Measurements from ENCODE around the gene ATRIP.

ATRIP gene

DNA sequence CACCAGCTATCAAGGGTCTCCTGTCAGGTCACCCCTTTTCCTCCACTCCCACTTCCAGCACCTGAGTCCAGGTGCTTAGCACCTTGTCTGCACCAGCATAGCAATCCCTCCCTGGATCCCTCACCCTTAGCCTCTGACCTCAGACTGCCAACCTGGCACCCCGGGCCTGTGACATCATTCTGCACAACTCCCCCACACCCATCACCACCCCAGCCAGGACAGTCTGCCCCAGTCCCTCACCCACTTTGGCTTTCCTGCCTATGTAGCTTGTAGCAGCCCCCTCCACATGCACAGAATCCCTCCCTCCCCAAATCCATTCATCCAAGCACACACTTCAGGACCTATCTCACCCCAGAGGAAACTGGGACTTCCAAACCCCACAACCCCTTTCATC is 15.8 kb upstream of the ATRIP start:
- TF ChIP-seq EZH2phosphoT487 (IDR thresholded peaks at IDR 0.05; ENCODE audit: borderline replicate concordance, low read length) (no peak), CTCF (IDR thresholded peaks at IDR 0.05; ENCODE audit: low read depth, low read length, poor library complexity, severe bottlenecking) (no peak)
- no peak overlapping the region for H3K4me3 ChIP-seq (ENCODE audit: low read length)
- no peak overlapping the region for H3K27ac ChIP-seq (ENCODE audit: low read depth, low read length)
- H3K79me2 ChIP-seq (ENCODE audit: control insufficient read depth, low read length): peaks cover 10% of the 10 kb centered on the region
- H3K9me3 ChIP-seq (ENCODE audit: control insufficient read depth, insufficient read depth, low read length): no peaks in the 10 kb centered on the region
- no peaks in the 10 kb centered on the region for H3K9me2 ChIP-seq (replicated peaks; ENCODE audit: control insufficient read depth, low read length)
- H3K4me2 ChIP-seq (ENCODE audit: low read length): no peak overlapping the region
- H3K27me3 ChIP-seq (ENCODE audit: control insufficient read depth, low read length): peaks cover 16% of the 10 kb centered on the region
- H3K36me3 ChIP-seq (ENCODE audit: control insufficient read depth, low read length): peaks cover 37% of the 10 kb centered on the region
- no peaks in the 10 kb centered on the region for H4K20me1 ChIP-seq (ENCODE audit: control insufficient read depth, insufficient read depth, low read depth, low read length)
- H3K4me1 ChIP-seq (ENCODE audit: control insufficient read depth, low read length): peaks cover 12% of the 10 kb centered on the region
- no peaks in the 10 kb centered on the region for H3F3A ChIP-seq (ENCODE audit: control insufficient read depth, insufficient read depth)

DNA sequence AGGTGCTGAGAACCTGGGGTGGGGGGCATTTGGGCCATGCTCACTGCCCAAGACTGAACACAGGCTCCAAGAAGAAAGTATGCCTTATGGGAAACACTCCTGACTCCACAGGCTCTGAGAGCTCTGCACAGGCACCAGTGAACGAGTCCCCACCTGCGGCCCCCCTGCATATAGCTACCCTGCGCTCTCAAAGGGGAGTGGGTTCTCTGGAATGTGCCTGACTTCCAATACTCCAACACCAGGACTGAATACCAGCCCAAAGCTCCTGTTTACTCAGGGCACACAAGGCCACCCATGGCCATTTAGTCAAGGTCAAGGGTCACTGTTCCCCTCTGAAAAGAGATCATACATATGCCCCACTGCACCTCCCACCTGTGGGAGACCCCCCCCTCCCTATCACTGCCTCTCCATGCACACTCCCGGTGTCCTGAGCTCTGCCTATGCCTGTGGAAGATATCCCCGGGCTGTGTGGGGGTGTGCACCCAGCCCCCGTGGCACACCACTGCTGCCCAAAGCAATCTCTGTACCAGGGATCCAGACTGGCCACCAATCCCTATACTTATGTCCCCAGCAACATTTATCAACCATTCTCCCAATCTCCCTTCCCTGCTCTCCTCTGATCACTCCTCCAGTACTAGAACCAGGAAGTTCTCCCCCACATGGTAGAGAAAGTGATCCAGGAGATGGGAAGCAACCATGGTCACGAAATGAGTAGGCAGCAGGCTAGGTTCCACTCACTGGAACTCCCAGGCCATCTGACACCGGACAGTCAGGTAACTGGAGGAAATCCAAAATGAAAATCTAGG is 15.1 kb upstream of the ATRIP start:
- Histone ChIP-seq H3K36me3 (ENCODE audit: control insufficient read depth, low read length) (peaks cover 37% of the 10 kb centered on the region), H3K27ac (ENCODE audit: low read depth, low read length) (no peak overlapping the region), H3K9me3 (ENCODE audit: control insufficient read depth, insufficient read depth, low read length) (no peaks in the 10 kb centered on the region), H4K20me1 (ENCODE audit: control insufficient read depth, insufficient read depth, low read depth, low read length) (no peaks in the 10 kb centered on the region), H3K79me2 (ENCODE audit: control insufficient read depth, low read length) (peaks cover 13% of the 10 kb centered on the region), H3K4me3 (ENCODE audit: low read length) (no peak overlapping the region), H3F3A (ENCODE audit: control insufficient read depth, insufficient read depth) (no peaks in the 10 kb centered on the region), H3K27me3 (ENCODE audit: control insufficient read depth, low read length) (peaks cover 16% of the 10 kb centered on the region), H3K4me2 (ENCODE audit: low read length) (no peak overlapping the region), H3K4me1 (ENCODE audit: control insufficient read depth, low read length) (peaks cover 19% of the 10 kb centered on the region), H3K9me2 (replicated peaks; ENCODE audit: control insufficient read depth, low read length) (no peaks in the 10 kb centered on the region)
- TF ChIP-seq EZH2phosphoT487 (IDR thresholded peaks at IDR 0.05; ENCODE audit: borderline replicate concordance, low read length): no peak
- TF ChIP-seq CTCF (IDR thresholded peaks at IDR 0.05; ENCODE audit: low read depth, low read length, poor library complexity, severe bottlenecking): no peak

DNA sequence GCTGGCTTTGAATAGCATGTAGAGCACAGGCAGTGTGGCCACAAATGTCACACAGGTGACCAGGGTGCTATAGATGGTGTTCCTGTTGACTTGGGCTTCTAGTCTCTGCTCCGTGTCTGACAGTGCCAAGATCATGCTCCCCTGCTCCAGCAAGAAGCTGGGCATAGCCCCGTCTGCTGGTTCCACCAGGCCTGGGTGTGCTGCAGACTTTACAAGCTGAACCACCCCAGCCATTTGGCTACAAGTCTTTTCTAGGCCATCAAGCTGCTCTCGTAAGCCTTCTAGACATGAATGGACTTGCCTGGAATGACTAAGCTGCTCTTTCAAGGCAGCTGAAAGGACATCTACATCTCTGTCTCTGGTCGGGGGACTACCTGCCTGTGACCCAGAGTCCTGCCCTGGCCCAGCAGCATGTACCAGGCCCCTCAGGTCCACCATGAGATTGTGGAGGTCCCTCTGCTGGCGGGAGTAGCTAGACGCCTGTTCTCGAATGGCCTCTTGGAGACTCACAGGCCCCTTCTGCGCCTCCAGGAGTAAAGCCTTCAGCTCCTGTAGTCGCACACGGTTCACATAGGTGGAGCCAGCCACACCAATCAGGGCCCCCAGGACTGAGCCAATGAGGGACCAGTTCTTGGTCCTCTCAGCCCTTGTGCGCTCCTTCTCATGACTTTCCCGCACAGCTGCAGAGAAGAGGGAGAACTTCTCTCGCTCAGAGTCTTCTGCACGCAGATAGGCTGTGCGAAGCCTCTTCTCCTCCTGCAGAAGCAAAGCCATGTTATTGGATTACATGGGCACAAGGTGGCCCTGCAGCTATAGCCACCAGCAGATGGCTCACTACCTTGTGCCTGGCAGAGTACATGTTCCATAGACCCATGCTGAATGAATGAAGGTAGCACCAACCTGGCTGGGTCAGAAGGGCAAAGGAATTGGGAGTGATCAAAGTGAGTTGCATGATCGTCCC is 13.8 kb upstream of the ATRIP start:
- no peaks in the 10 kb centered on the region for H4K20me1 ChIP-seq (ENCODE audit: control insufficient read depth, insufficient read depth, low read depth, low read length)
- TF ChIP-seq EZH2phosphoT487 (IDR thresholded peaks at IDR 0.05; ENCODE audit: borderline replicate concordance, low read length): no peak
- TF ChIP-seq CTCF (IDR thresholded peaks at IDR 0.05; ENCODE audit: low read depth, low read length, poor library complexity, severe bottlenecking): peak; percentile 45
- peaks cover 12% of the 10 kb centered on the region for H3K27me3 ChIP-seq (ENCODE audit: control insufficient read depth, low read length)
- no peak overlapping the region for H3K4me3 ChIP-seq (ENCODE audit: low read length)
- H3K9me3 ChIP-seq (ENCODE audit: control insufficient read depth, insufficient read depth, low read length): no peaks in the 10 kb centered on the region
- H3K4me1 ChIP-seq (ENCODE audit: control insufficient read depth, low read length): peaks cover 29% of the 10 kb centered on the region
- no peaks in the 10 kb centered on the region for H3K9me2 ChIP-seq (replicated peaks; ENCODE audit: control insufficient read depth, low read length)
- no peak overlapping the region for H3K4me2 ChIP-seq (ENCODE audit: low read length)
- peaks cover 37% of the 10 kb centered on the region for H3K36me3 ChIP-seq (ENCODE audit: control insufficient read depth, low read length)
- H3K79me2 ChIP-seq (ENCODE audit: control insufficient read depth, low read length): peaks cover 16% of the 10 kb centered on the region
- no peaks in the 10 kb centered on the region for H3F3A ChIP-seq (ENCODE audit: control insufficient read depth, insufficient read depth)
- H3K27ac ChIP-seq (ENCODE audit: low read depth, low read length): no peak overlapping the region
